CD4-positive, alpha-beta memory T cell (primary cell): ENCODE measurements around the gene HS1BP3. TPM values are rescaled to one million over a fixed set of nuclear protein-coding genes. Genes with fewer than 3 reads are reported as not detected.

Source experiments
- CTCF ChIA-PET: fragments of 350-600 bp; sonication (Branson Sonifier 250); formaldehyde crosslinking; loops from one replicate; lab custom pipeline; 2021; ENCODE audit warnings: inconsistent platforms; ENCODE audit not compliant: partially characterized antibody; lab: Charles Lee
- POLR2A ChIA-PET: fragments of 350-600 bp; sonication (Branson Sonifier 250); formaldehyde crosslinking; loops from one replicate; lab custom pipeline; 2021; ENCODE audit not compliant: partially characterized antibody; lab: Charles Lee
- DNase-seq, 5 donors: peaks; one replicate each; pipeline versions ENCODE4 v3.0.0 to v3.0.0-alpha.2; 2020 to 2022; ENCODE audit warnings: mixed read lengths in 1 of 5
- H3K27ac ChIP-seq: one replicate; pipeline ENCODE4 v1.7.0; 2013; ENCODE audit warnings: low read depth, low read length
- H3K27me3 ChIP-seq: 2 replicates; pipeline ENCODE4 v1.7.0; 2013; ENCODE audit warnings: mild to moderate bottlenecking, low read length, moderate library complexity; ENCODE audit not compliant: insufficient read depth
- H3K36me3 ChIP-seq: 2 replicates; pipeline ENCODE4 v1.7.0; 2013; ENCODE audit warnings: mild to moderate bottlenecking, low read length, moderate library complexity; ENCODE audit not compliant: insufficient read depth
- H3K4me1 ChIP-seq: 2 replicates; pipeline ENCODE4 v1.7.0; 2013; ENCODE audit warnings: mild to moderate bottlenecking, low read length, moderate library complexity; ENCODE audit not compliant: insufficient read depth
- H3K4me3 ChIP-seq, 2 donors: one replicate each; pipeline ENCODE4 v1.7.0; 2013; ENCODE audit warnings: low read length in 2 of 2, mild to moderate bottlenecking in 1 of 2
- H3K9me3 ChIP-seq, 2 donors: one replicate each; pipeline ENCODE4 v1.7.0; 2013; ENCODE audit warnings: low read length in 2 of 2, control low read depth in 1 of 2; ENCODE audit not compliant: control insufficient read depth in 1 of 2
- H3K27ac Mint-ChIP-seq, 7 donors: one replicate each; pipeline ENCODE4 v1.8.0; 2020 to 2021; ENCODE audit warnings: mixed read lengths in 7 of 7, mild to moderate bottlenecking in 6 of 7, inconsistent platforms in 3 of 7, moderate library complexity in 3 of 7
- H3K27me3 Mint-ChIP-seq, 2 donors: one replicate each; pipeline ENCODE4 v1.8.0; 2020 to 2021; ENCODE audit warnings: mixed read lengths in 2 of 2
- H3K36me3 Mint-ChIP-seq, 2 donors: one replicate each; pipeline ENCODE4 v1.8.0; 2020 to 2021; ENCODE audit warnings: mixed read lengths in 2 of 2, inconsistent platforms in 1 of 2, mild to moderate bottlenecking in 1 of 2
- H3K4me1 Mint-ChIP-seq, 4 donors: one replicate each; pipeline ENCODE4 v1.8.0; 2020 to 2021; ENCODE audit warnings: mixed read lengths in 4 of 4, mild to moderate bottlenecking in 1 of 4
- H3K4me3 Mint-ChIP-seq, 8 donors: one replicate each; pipeline ENCODE4 v1.8.0; 2020 to 2021; ENCODE audit warnings: mixed read lengths in 8 of 8, mild to moderate bottlenecking in 7 of 8, moderate library complexity in 6 of 8, inconsistent platforms in 3 of 8
- H3K9me3 Mint-ChIP-seq, 8 donors: one replicate each; pipeline ENCODE4 v1.8.0; 2020 to 2021; ENCODE audit warnings: mixed read lengths in 8 of 8, mild to moderate bottlenecking in 5 of 8, inconsistent platforms in 3 of 8, moderate library complexity in 1 of 8
- intact Hi-C: fragments of 100-400 bp; cut with micrococcal nuclease; formaldehyde crosslinking; loops from one replicate; pipeline ENCODE4 v1.15.1; 2023
- polyA plus RNA-seq, 2 donors: library from polyadenylated mRNA; unstranded; fragments of 300-500 nt; fragmentation: Illumina TruSeq; gene quantifications; one replicate each; pipeline ENCODE4 v1.2.3, GENCODE V29; 2021
- total RNA-seq, 2 experiments: library from RNA; stranded (reverse); gene quantifications; one replicate each; pipeline ENCODE4 v1.2.3, GENCODE V29; 2021

Gene HS1BP3
- total and polyA plus RNA-seq, 4 experiments from 2014 or later, result 16.7 to 20.1 (median 18.8) TPM

DNA sequence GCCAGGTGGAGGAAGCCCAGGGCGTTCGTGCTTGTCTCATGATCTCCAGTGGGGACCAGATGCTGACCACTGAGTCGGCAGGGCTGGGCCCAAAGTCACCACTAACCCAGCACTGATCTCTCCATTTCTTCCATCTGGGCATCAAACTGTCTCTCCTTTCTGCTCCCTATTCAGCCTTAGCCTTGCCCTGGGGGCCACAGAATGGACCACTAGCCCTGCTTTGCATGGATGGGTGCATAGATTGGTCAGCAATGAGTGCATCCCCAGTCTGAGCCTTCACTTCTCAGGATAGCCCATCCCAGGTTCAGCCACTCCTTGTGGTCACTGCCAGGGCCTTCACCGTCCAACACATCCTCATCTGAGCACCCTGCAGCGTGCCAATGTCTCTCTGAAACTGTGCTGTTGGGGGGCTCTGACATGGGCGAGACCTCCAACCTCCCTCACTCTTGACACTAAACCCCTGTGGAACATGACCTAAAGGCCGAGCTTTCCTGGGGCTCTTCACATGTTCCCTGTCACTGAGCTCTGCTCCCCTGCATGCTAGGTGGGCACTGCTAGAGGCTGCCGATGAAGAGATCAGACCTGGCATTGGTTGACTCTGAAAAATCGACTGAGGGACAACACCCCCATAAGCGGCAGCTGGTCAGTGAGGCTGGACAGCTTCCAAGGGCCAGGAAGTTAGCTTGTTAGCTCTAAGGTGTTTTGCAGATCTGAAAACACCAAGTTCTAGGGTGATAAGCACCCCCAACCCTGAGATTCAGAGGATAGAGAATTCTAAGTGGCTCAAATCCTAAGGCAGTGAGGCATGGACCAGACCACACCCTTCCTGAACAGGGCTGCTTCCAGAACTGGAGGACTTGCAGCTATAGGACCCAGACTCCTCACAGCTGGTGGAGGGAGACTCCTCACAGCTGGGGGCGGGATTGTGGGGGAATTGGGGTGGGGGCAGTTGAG is 61.7 kb downstream of the HS1BP3 start:
- Histone ChIP-seq H3K4me3 (no peak overlapping the region), H3K27me3 (no peaks in the 10 kb centered on the region), H3K27ac (no peak overlapping the region), H3K4me1 (no peaks in the 10 kb centered on the region), H3K9me3 (no peaks in the 10 kb centered on the region), H3K36me3 (no peaks in the 10 kb centered on the region)
- ChIA-PET CTCF (no interaction called here), POLR2A (no interaction called here)
- intact Hi-C loops, result no loop called here
- peak overlapping the region in 1 of 7 donors; percentile 26 for H3K27ac Mint-ChIP-seq
- H3K4me1 Mint-ChIP-seq, result no peaks in the 10 kb centered on the region
- H3K9me3 Mint-ChIP-seq, result no peaks in the 10 kb centered on the region
- no peaks in the 10 kb centered on the region for H3K36me3 Mint-ChIP-seq
- no peak for DNase-seq
- no peaks in the 10 kb centered on the region for H3K27me3 Mint-ChIP-seq
- H3K4me3 Mint-ChIP-seq, result no peak overlapping the region

DNA sequence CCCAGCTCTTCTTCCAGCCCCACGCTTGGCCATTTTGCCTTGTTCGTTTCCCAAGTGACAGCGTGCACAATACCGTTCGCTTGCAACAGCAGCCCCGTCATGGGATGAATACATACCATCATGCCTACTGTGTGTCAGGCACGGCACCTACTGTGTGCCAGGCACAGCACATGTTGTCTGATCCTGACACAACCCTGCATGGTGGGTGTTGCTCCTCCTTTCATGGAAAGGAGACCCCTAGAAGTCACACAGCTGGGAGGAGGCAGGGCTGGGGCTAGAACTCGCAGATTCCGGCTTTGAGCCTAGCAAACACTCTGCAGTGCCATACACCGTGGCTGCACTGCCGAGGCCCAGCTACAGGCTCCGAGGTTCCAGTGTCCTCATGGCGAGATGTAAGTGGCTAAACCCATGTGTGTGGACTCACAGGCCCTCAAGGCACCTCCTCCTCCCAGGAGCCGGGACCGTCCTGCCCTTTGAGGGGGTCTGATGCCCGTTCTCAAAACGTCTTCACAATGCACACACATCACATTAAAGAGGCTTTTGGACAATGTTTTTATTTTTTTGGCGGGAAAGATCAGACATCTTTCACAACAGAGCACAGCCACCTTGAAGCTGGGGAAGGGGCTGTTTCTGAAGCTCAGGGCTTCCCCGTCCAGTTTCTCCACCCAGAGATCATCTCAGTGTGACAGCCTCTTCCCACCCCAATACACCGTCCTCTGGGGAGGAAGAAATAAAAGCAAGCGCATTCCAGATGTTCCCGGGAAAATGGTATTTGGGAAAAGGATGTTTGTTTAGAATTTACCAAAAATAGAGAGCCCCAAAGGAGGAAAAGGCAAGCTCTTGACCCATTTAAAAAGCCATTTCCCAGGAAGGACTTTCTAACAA is 64.9 kb downstream of the HS1BP3 start:
- CTCF ChIA-PET, result no interaction called here
- Mint-ChIP-seq H3K27me3 (no peaks in the 10 kb centered on the region), H3K4me3 (no peak overlapping the region), H3K27ac (no peak overlapping the region), H3K36me3 (no peaks in the 10 kb centered on the region), H3K9me3 (peaks cover 0 to 5% (median 0%) of the 10 kb centered on the region in 8 donors), H3K4me1 (no peaks in the 10 kb centered on the region)
- Histone ChIP-seq H3K27ac (no peak overlapping the region), H3K4me1 (no peaks in the 10 kb centered on the region), H3K27me3 (no peaks in the 10 kb centered on the region), H3K36me3 (no peaks in the 10 kb centered on the region), H3K4me3 (no peak overlapping the region), H3K9me3 (no peaks in the 10 kb centered on the region)
- intact Hi-C loops, result no loop called here
- DNase-seq, result no peak
- POLR2A ChIA-PET, result no interaction called here

DNA sequence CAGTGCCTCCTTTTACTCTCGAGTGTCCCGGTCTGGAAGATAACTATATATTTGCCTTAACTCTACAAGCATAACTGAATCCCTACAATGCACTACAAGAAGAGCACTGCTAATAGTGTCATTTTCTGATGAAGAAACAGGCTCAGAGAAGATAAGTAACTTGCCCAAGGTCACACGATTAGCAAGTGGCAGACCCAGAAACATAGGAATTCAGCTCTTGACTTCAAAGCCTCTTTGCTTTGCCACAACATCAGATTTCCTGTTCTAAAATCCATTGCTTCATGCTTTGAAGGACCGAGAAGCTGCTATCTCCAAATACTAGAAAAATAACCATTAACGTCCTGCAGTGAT is 65.6 kb downstream of the HS1BP3 start:
- no peak overlapping the region for H3K4me3 Mint-ChIP-seq
- H3K36me3 Mint-ChIP-seq, result peaks cover 0 to 5% of the 10 kb centered on the region in 2 donors
- no peaks in the 10 kb centered on the region for H3K36me3 ChIP-seq
- H3K4me3 ChIP-seq, result no peak overlapping the region
- no peaks in the 10 kb centered on the region for H3K4me1 ChIP-seq
- H3K27me3 ChIP-seq, result no peaks in the 10 kb centered on the region
- intact Hi-C loops, result no loop called here
- no peaks in the 10 kb centered on the region for H3K27me3 Mint-ChIP-seq
- ChIA-PET POLR2A (no interaction called here), CTCF (no interaction called here)
- peaks cover 0 to 10% (median 0%) of the 10 kb centered on the region in 8 donors for H3K9me3 Mint-ChIP-seq
- H3K4me1 Mint-ChIP-seq, result no peaks in the 10 kb centered on the region
- no peaks in the 10 kb centered on the region for H3K9me3 ChIP-seq
- no peak for DNase-seq
- H3K27ac ChIP-seq, result no peak overlapping the region
- H3K27ac Mint-ChIP-seq, result no peak overlapping the region

DNA sequence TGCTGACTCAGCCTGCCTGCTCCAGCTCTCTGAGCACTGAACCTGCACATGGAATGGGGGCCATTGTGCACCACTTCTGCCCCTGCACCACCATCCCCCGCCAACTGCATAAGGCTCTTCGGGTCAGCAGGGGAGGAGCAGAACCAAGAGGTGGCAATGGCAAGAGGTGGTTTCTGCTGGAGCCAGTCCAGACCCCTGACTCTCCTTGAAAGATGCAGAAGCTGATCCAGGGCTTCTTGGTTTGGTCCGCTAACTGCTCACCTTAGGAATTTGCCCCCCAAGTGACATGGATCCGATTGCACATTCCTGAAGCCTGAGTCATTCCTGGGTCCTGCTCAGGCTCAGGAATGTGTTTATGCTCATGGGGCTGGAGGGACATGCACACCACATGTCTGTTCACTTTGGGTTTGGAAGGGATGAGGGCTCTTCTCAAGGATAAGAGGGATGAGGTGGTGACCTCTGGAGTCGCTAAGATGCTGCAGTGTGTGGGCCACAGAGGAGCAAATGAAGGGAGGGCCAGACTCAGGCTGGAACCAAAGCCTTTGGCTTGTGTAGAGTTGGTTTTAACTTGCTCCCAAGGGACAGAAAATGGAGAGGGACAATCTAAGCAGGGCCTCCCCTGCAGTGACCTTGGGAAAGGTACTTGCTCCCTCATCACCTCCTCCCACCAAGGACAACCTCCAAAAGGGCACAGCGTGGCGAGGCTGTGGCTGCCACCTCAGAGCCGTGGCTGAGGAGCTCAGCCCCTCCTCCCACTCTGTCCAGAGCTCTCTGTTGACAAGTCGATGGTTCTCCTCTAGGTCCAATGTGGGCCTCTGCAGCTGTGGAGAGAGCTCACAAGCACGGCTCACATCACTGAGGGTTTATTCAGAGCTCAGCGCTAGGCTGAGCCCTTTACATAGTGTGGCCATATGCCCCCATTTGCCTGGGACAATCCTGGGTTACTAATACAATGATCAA is 66.2 kb downstream of the HS1BP3 start:
- intact Hi-C loops, result no loop called here
- H3K4me3 Mint-ChIP-seq, result no peak overlapping the region
- POLR2A ChIA-PET, result no interaction called here
- Histone ChIP-seq H3K27ac (no peak overlapping the region), H3K4me1 (no peaks in the 10 kb centered on the region), H3K9me3 (no peaks in the 10 kb centered on the region), H3K36me3 (no peaks in the 10 kb centered on the region), H3K4me3 (no peak overlapping the region), H3K27me3 (no peaks in the 10 kb centered on the region)
- no peaks in the 10 kb centered on the region for H3K27me3 Mint-ChIP-seq
- H3K27ac Mint-ChIP-seq, result peak overlapping the region in 1 of 7 donors; percentile 41
- peaks cover 0 to 2% (median 1%) of the 10 kb centered on the region in 4 donors for H3K4me1 Mint-ChIP-seq
- H3K9me3 Mint-ChIP-seq, result peaks cover 0 to 10% (median 0%) of the 10 kb centered on the region in 8 donors
- DNase-seq, result no peak
- H3K36me3 Mint-ChIP-seq, result peaks cover 0 to 5% of the 10 kb centered on the region in 2 donors
- CTCF ChIA-PET, result no interaction called here

DNA sequence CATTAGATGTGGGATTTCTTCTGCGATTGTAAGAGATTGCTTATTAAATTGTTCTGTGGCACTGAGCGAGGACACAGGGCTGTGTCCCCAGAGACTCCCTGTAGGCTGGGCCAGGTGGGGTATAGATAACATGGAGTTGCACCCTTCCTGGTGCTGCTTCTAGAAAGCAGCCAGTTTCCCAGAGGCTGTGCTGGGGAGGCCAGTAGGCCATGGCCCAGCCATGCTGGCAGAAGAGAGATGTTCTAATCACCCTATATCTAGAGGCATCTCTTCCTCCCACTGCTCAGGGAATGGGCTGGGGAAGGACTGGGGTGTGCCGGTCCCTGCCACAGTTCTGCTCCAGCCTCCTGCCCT is 66.9 kb downstream of the HS1BP3 start:
- no peaks in the 10 kb centered on the region for H3K27me3 ChIP-seq
- DNase-seq, result no peak
- no peaks in the 10 kb centered on the region for H3K27me3 Mint-ChIP-seq
- H3K36me3 ChIP-seq, result no peaks in the 10 kb centered on the region
- peaks cover 0 to 2% (median 1%) of the 10 kb centered on the region in 4 donors for H3K4me1 Mint-ChIP-seq
- intact Hi-C loops, result no loop called here
- no peak overlapping the region for H3K4me3 ChIP-seq
- H3K4me1 ChIP-seq, result no peaks in the 10 kb centered on the region
- peaks cover 0 to 5% of the 10 kb centered on the region in 2 donors for H3K36me3 Mint-ChIP-seq
- no peak overlapping the region for H3K4me3 Mint-ChIP-seq
- ChIA-PET POLR2A (no interaction called here), CTCF (no interaction called here)
- H3K9me3 ChIP-seq, result no peaks in the 10 kb centered on the region
- peaks cover 0 to 10% (median 0%) of the 10 kb centered on the region in 8 donors for H3K9me3 Mint-ChIP-seq
- H3K27ac Mint-ChIP-seq, result no peak overlapping the region
- no peak overlapping the region for H3K27ac ChIP-seq

DNA sequence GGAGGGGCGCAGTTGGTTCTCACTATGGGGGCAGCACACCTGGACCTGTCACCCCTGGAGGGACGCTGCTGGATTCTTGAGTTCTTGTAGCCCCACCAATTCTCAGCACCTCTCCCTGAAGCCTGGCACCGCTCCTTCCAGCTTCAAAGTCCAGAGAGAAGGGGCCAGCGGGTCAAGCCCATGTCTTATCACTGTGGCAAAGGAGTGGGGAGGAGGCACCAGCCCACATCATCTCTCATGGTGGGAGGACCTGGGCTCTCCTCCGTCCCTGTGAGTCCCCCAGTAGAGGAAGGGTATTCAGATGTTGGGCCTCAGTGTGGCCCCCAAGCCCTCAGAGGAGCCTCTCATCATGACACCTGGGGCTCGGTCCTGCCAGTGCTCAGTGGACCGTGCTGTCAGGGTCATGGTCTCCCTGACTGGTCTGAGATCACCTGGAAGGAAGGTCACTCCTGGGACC is 67.4 kb downstream of the HS1BP3 start:
- no peak overlapping the region for H3K27ac ChIP-seq
- intact Hi-C loops, result no loop called here
- Mint-ChIP-seq H3K36me3 (peaks cover 0 to 5% of the 10 kb centered on the region in 2 donors), H3K4me1 (peaks cover 0 to 2% (median 1%) of the 10 kb centered on the region in 4 donors), H3K27me3 (no peaks in the 10 kb centered on the region), H3K27ac (no peak overlapping the region), H3K9me3 (peaks cover 0 to 10% (median 0%) of the 10 kb centered on the region in 8 donors), H3K4me3 (no peak overlapping the region)
- no peak overlapping the region for H3K4me3 ChIP-seq
- H3K36me3 ChIP-seq, result no peaks in the 10 kb centered on the region
- ChIA-PET POLR2A (no interaction called here), CTCF (no interaction called here)
- no peaks in the 10 kb centered on the region for H3K9me3 ChIP-seq
- no peak for DNase-seq
- H3K4me1 ChIP-seq, result no peaks in the 10 kb centered on the region
- H3K27me3 ChIP-seq, result no peaks in the 10 kb centered on the region
